GM12878 (cell line): ENCODE data around the gene RBMS3. TPM values are rescaled to one million over a fixed set of nuclear protein-coding genes. Genes with fewer than 3 reads are reported as not detected.

Source experiments
- ATAC-seq: fragments of 200-7000 bp; cut with Tn5 transposase; 3 replicates; pipeline ENCODE4 v1.9.1; 2020; ENCODE audit warnings: mild to moderate bottlenecking, moderate library complexity
- BruUV-seq: library from RNA; stranded (reverse); fragments of 400-500 nt; replicated peaks from 2 replicates; lab custom pipeline; 2021; lab: Mats Ljungman, UMichigan
- CTCF ChIA-PET: fragments of 300-600 bp; sonication (Branson Sonifier 250); formaldehyde crosslinking; extraction: SDS; loops from one replicate; lab custom pipeline; 2021; ENCODE audit warnings: inconsistent platforms; lab: Yijun Ruan, JAX
- POLR2A ChIA-PET: fragments of 350-600 bp; formaldehyde crosslinking; extraction: SDS; loops from one replicate; lab custom pipeline; 2021; ENCODE audit warnings: inconsistent platforms; lab: Charles Lee
- RAD21 ChIA-PET: fragments of 300-600 bp; sonication (Branson Sonifier 250); formaldehyde crosslinking; loops from one replicate; lab custom pipeline; 2023; ENCODE audit warnings: antibody characterized with exemption; ENCODE audit not compliant: unreplicated experiment; lab: Charles Lee
- SMC1A ChIA-PET: fragments of 300-600 bp; sonication (Branson Sonifier 250); formaldehyde crosslinking; loops from one replicate; lab custom pipeline; 2023; ENCODE audit not compliant: unreplicated experiment, uncharacterized antibody; lab: Charles Lee
- DNase-seq: peaks from one replicate; pipeline ENCODE4 v3.0.0-alpha.2; 2011; ENCODE audit warnings: low read depth, low spot score
- FAIRE-seq: peaks from 3 replicates; lab custom pipeline; 2011; peaks lifted over from hg19 to GRCh38; lab: Jason Lieb, UNC
- H2AFZ ChIP-seq: 2 replicates; pipeline ENCODE4 v1.6.0; 2011; ENCODE audit warnings: low read depth, low read length, control low read depth; ENCODE audit not compliant: control insufficient read depth
- H3K27ac ChIP-seq: 2 replicates; pipeline ENCODE4 v1.5.1; 2011; ENCODE audit warnings: control low read depth; ENCODE audit not compliant: control insufficient read depth, insufficient read depth
- H3K27me3 ChIP-seq, 2 experiments: replicated peaks in 1 of 2; 2 replicates each; pipeline versions ENCODE4 v1.6.0 to v1.6.1; 2011; ENCODE audit warnings: low read length in 1 of 2; ENCODE audit not compliant: control insufficient read depth in 2 of 2, insufficient read depth in 2 of 2
- H3K36me3 ChIP-seq, 2 experiments: 2 replicates each; pipeline ENCODE4 v1.5.1; 2011; ENCODE audit warnings: low read length in 1 of 2; ENCODE audit not compliant: control insufficient read depth in 2 of 2, insufficient read depth in 2 of 2
- H3K4me1 ChIP-seq: 2 replicates; pipeline ENCODE4 v1.6.1; 2011; ENCODE audit warnings: mild to moderate bottlenecking, low read length, moderate library complexity, mixed read lengths; ENCODE audit not compliant: control insufficient read depth, insufficient read depth
- H3K4me2 ChIP-seq: 2 replicates; pipeline ENCODE4 v1.6.0; 2011; ENCODE audit warnings: control low read depth; ENCODE audit not compliant: control insufficient read depth, insufficient read depth
- H3K4me3 ChIP-seq: fragments of 200-600 bp; sonication (generic); 2 replicates; pipeline ENCODE4 v1.5.1; 2016
- H3K79me2 ChIP-seq: 2 replicates; pipeline ENCODE4 v1.6.0; 2011; ENCODE audit warnings: low read length; ENCODE audit not compliant: control insufficient read depth, insufficient read depth
- H3K9ac ChIP-seq: 2 replicates; pipeline ENCODE4 v1.8.0; 2011; ENCODE audit warnings: low read length, control low read depth, mixed read lengths; ENCODE audit not compliant: control insufficient read depth, insufficient read depth
- H3K9me3 ChIP-seq: replicated peaks from 3 replicates; pipeline ENCODE4 v1.5.1; 2011; ENCODE audit warnings: mild to moderate bottlenecking, low read length; ENCODE audit not compliant: control insufficient read depth, insufficient read depth
- H4K20me1 ChIP-seq: 2 replicates; pipeline ENCODE4 v1.6.0; 2011; ENCODE audit not compliant: control insufficient read depth, insufficient read depth
- ATF3 ChIP-seq: IDR thresholded peaks from 2 replicates; pipeline ENCODE4 v1.6.1; 2011; ENCODE audit warnings: low read depth, mild to moderate bottlenecking, low read length, moderate library complexity, borderline replicate concordance; ENCODE audit errors: extremely low read depth
- CEBPB ChIP-seq, 2 experiments: fragments of 150-350 bp in 1 of 2; IDR thresholded peaks; 2 replicates each; pipeline ENCODE4 v1.6.1; 2012 to 2014; ENCODE audit warnings: low read depth in 2 of 2, low read length in 2 of 2, borderline replicate concordance in 1 of 2, inconsistent platforms in 1 of 2
- FOXM1 ChIP-seq: IDR thresholded peaks from 2 replicates; pipeline ENCODE4 v1.6.1; 2012; ENCODE audit warnings: low read depth, mild to moderate bottlenecking, inconsistent platforms, low read length, moderate library complexity
- HCFC1 ChIP-seq: fragments of 150-350 bp; IDR thresholded peaks from 2 replicates; pipeline ENCODE4 v1.6.1; 2014; ENCODE audit warnings: low read length
- HDAC2 ChIP-seq: fragments of 200-600 bp; sonication (generic); IDR thresholded peaks from 2 replicates; pipeline ENCODE4 v1.6.1; 2017
- JUNB ChIP-seq: IDR thresholded peaks from 2 replicates; pipeline ENCODE4 v1.6.1; 2016; ENCODE audit warnings: antibody characterized with exemption, mild to moderate bottlenecking
- KAT2A ChIP-seq: conservative IDR thresholded peaks from 2 replicates; pipeline ENCODE4 v1.6.1; 2011; ENCODE audit warnings: low read depth, low read length; ENCODE audit not compliant: control insufficient read depth
- NBN ChIP-seq: fragments of 450-650 bp; IDR thresholded peaks from 2 replicates; pipeline ENCODE4 v1.6.1; 2016
- NFIC ChIP-seq: IDR thresholded peaks from 2 replicates; pipeline ENCODE4 v1.6.1; 2012; ENCODE audit warnings: low read depth, mild to moderate bottlenecking, inconsistent platforms, low read length, moderate library complexity
- NFYB ChIP-seq: IDR thresholded peaks from 2 replicates; pipeline ENCODE4 v1.6.1; 2011; ENCODE audit warnings: low read depth, mild to moderate bottlenecking, low read length, improper control_type of control experiment, moderate library complexity; ENCODE audit not compliant: insufficient read depth
- POLR2AphosphoS2 ChIP-seq: IDR thresholded peaks from 2 replicates; pipeline ENCODE4 v1.6.1; 2011; ENCODE audit warnings: low read depth, mild to moderate bottlenecking, low read length, improper control_type of control experiment, moderate library complexity
- SPI1 ChIP-seq: IDR thresholded peaks from 2 replicates; pipeline ENCODE4 v1.6.1; 2011; ENCODE audit warnings: low read depth, mild to moderate bottlenecking, low read length, moderate library complexity, borderline replicate concordance; ENCODE audit not compliant: insufficient read depth
- STAT1 ChIP-seq: fragments of 450-650 bp; conservative IDR thresholded peaks from 2 replicates; pipeline ENCODE4 v1.6.1; 2014; ENCODE audit warnings: antibody characterized with exemption, mild to moderate bottlenecking
- STAT3 ChIP-seq: IDR thresholded peaks from 2 replicates; pipeline ENCODE4 v1.6.1; 2011; ENCODE audit warnings: low read depth, low read length, improper control_type of control experiment
- ZNF274 ChIP-seq: IDR thresholded peaks from one replicate; pipeline ENCODE4 v1.8.0; 2011; ENCODE audit not compliant: insufficient read length, insufficient read depth
- ZNF622 ChIP-seq: fragments of 450-650 bp; IDR thresholded peaks from 2 replicates; pipeline ENCODE4 v1.6.1; 2017; ENCODE audit warnings: mild to moderate bottlenecking, inconsistent platforms
- WGBS: methylation state at CpG from one replicate; pipeline ENCODE4 v1.1.6; 2016; ENCODE audit warnings: low lambda C conversion rate; ENCODE audit not compliant: insufficient replicate concordance, insufficient coverage; ENCODE audit errors: missing lambda C conversion rate; 5-methylcytosine and 5-hydroxymethylcytosine counted together
- in situ Hi-C: fragments of 300-500 bp; cut with MboI; formaldehyde crosslinking; loops from 9 replicates; pipeline ENCODE4 v1.14.3; 2018; ENCODE audit warnings: mixed read lengths
- intact Hi-C: fragments of 100-400 bp; cut with micrococcal nuclease; formaldehyde crosslinking; loops from one replicate; pipeline ENCODE4 v1.14.2; 2022; ENCODE audit not compliant: unreplicated experiment
- polyA plus RNA-seq, 11 experiments: library from polyadenylated mRNA; depleted of rRNA in 4 of 11; unstranded in 6 of 11; stranded (reverse) in 5 of 11; fragments of >200 nt; fragmentation: Nextera tagmentation in 4 of 11; fragmentation: Illumina TruSeq in 1 of 11; extraction: Ambion mirVana in 4 of 11; extraction: Trizol in 1 of 11; gene quantifications; 1 replicate in 1 of 11; 2 replicates in 10 of 11; pipeline versions ENCODE4 v1.2.1 to v1.2.3, GENCODE V29; 2011 to 2016; ENCODE audit warnings: inconsistent platforms in 2 of 11, missing spikeins in 2 of 11, low read depth in 1 of 11
- total RNA-seq, 4 experiments: library from RNA; depleted of rRNA in 3 of 4; stranded (reverse); fragments of >200 nt in 3 of 4; fragmentation: Illumina TruSeq in 1 of 4; extraction: Trizol in 1 of 4; gene quantifications; 2 replicates each; pipeline versions ENCODE4 v1.2.1 to v1.2.3, GENCODE V29; 2013 to 2021

The RBMS3 gene
- total and polyA plus RNA-seq, 10 of the 15 experiments (the other 5 are each of a cell fraction or from before 2014, with no cell fraction given) = 0.79 to 4.7 (median 3.1) TPM

- ChIA-PET POLR2A (interaction anchor here (1.0 kb wide), 1 partner anchor 18 kb away, joined by 3 read pairs; no protein-coding TSS in a partner anchor), CTCF (no interaction called here), SMC1A (interaction anchor here (1.1 to 2.1 kb wide), 8 partner anchors 9 to 135 kb away, joined by 3 to 7 read pairs (median 4); no protein-coding TSS in a partner anchor), RAD21 (interaction anchor here (1.3 kb wide), 1 partner anchor 35 kb away, joined by 4 read pairs; no protein-coding TSS in a partner anchor)
- Histone ChIP-seq H2AFZ (no peak overlapping the region), H3K36me3 (no peaks in the 10 kb centered on the region), H3K4me3 (no peak overlapping the region), H3K9ac (no peak overlapping the region), H3K4me1 (no peaks in the 10 kb centered on the region), H3K27ac (no peak overlapping the region), H3K79me2 (no peaks in the 10 kb centered on the region), H3K4me2 (no peak overlapping the region), H3K9me3 (no peaks in the 10 kb centered on the region), H3K27me3 (no peaks in the 10 kb centered on the region), H4K20me1 (no peaks in the 10 kb centered on the region)
- in situ Hi-C loops (no loop called here), intact Hi-C loops (no loop called here)
- no TSS peak for BruUV-seq
- FAIRE-seq = no peak
- no peak for ATAC-seq
- TF ChIP-seq SPI1 (no peak), CEBPB (IDR thresholded peaks at IDR 0.05; ENCODE audit: borderline replicate concordance in 1 of 2, low read depth in 2 of 2, low read length in 2 of 2) (no peak), KAT2A (no peak), JUNB (no peak), STAT1 (no peak), NFIC (no peak), POLR2AphosphoS2 (no peak), ZNF274 (no peak), FOXM1 (no peak), NBN (no peak), ZNF622 (no peak), NFYB (no peak), HDAC2 (no peak), STAT3 (no peak), HCFC1 (no peak), ATF3 (no peak)
- no peak for DNase-seq
- WGBS = 3% methylated on average over 2 of the region's 2 CpGs
These were observed 172.0 kb downstream of the RBMS3 start for GRCh38 chr3:29452934-29453283.
